ENCODE measurements around the gene FHL3. TPM values are rescaled to one million over a fixed set of nuclear protein-coding genes. Genes with fewer than 3 reads are reported as not detected.
"Not testable (repeated sequence)": the region's sequence is repeated elsewhere in the genome, so short reads cannot be mapped to it uniquely, and the experiment has no call there.

Gene FHL3
- total RNA-seq, 1 experiment from 2014 or later: 36.0 TPM

DNA sequence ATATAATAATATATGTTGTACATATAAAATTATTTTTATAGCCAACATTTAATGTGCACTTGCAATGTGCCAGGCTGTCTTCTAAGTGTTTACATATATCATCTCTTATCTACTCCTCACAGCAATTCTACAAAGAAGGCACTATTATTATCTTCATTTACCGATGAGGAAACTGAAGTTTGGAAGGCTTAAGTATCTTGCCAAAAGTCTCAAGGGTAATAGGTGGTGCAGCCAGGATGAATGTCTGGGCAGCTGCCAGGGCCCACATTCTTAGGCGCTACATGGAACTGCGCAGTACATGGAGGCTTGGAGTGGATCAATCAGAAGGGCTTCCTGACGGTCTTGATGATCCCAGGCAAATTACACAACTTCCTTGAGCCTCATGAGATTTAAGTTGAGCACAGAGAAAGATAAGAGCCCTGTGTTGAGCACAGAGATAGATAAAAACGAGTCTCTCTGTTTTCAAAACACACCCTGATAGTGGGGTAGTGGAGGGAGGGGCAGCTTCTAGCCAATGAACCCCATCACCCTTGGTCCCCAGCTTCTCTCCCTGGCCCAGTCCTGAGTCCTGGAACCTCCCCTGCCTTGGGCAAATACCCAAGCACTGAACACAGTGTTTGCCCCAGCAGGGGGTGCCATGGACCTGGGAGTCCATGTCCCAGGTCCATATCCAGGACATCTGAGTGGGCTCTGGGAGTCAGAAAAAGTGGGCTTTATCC is 32.1 kb upstream of the FHL3 start:
- no peak for DNase-seq (ENCODE audit: low read depth)

DNA sequence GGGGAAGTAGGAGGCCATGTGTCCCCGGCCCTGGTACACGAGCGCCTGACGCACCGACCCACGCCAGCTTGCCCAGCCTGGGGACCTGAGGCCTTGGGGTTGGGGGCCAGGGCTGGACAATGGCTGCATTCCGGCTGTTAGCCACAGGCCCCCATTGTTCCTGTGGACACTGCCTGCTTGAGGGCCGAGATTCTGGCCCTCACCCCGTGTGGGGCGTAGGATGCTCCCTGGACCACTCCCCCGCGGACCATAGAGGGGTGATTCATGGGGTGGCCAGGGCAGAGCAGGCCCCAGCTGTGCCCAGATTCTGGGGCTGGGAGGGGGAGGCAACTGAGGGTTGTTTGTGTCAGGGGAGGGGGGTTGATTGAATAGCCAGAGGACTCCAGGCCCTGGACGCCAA is 29.6 kb upstream of the FHL3 start:
- DNase-seq (ENCODE audit: low read depth): no peak

DNA sequence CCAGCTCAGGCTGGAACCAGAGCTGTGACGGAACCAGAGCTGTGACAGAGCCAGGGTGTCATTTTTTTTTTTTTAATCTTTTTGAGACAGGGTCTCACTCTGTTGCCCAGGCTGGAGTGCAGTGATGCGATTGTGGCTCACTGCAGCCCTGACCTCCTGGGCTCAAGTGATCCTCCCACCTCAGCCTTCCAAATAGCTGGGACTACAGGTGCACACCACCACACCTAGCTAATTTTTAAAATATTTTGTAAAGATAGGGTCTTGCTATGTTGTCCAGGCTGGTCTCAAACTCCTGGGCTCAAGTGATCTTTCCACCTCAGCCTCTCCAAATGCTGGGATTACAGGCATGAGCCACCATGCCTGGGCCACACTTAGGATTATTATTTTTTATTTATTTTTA is 27.7 kb upstream of the FHL3 start:
- not testable (repeated sequence) for DNase-seq (ENCODE audit: low read depth)

DNA sequence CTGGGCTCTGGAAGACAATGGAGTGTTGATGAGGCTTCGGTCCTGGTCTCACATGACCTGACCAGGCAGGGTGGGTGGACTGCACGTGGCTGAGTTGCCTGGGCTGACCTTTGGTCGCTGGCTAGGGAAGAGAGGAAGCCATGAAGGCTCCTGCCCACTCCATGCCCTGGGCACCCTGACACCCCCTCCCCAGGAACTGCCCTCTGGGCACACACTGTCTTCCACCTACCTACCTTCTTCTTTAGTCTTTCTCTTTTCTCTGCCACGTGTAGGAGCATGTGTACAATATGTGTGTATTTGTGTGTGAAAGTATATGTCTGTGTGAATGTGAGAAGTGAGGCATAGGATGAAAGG is 26.2 kb upstream of the FHL3 start:
- DNase-seq (ENCODE audit: low read depth): no peak

DNA sequence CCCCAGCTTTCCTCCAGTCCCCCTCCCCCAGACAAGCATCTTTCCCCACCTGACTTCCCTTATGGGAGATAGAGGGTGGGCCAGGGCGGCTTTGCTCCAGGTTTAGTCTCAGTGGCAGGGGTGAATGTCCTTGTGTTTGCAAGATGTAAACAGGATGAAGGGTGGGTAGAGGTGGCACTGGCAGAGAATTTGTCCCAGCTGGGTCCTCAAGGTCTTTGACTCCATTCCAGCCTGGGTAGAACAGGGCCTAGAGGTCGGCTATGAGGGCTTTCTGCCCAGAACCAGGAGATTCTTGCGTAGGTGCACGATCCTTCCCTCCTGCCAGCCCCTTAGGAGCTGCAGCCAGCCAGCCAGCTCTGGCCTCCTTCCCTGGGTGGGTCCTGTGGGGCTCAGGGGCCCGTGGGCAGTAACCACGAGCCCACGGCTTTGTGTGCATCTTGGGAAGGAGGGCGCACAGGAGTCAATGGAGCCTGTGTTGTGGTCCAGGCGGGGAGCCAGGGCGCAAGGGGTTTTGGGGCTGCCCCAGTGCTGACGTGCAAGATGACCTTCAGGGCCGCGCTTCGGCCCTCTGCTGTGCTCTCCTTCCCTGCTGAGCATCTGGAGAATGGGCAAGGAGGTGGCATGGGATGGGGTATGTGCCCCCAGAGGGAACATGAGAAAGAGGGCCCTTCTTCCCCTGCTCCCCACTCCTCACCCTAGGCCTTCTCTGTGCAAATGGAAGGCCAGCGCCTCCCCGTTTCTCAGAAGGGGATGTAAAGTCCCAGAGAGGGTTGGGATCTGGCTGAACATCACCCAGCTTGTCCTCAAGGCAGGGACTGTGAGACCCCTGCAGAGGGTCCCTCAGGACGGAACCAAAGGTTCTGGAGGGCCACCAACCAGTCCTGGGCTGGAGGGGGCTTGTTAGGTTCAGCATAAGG is 25.5 kb upstream of the FHL3 start:
- DNase-seq (ENCODE audit: low read depth): no peak

DNA sequence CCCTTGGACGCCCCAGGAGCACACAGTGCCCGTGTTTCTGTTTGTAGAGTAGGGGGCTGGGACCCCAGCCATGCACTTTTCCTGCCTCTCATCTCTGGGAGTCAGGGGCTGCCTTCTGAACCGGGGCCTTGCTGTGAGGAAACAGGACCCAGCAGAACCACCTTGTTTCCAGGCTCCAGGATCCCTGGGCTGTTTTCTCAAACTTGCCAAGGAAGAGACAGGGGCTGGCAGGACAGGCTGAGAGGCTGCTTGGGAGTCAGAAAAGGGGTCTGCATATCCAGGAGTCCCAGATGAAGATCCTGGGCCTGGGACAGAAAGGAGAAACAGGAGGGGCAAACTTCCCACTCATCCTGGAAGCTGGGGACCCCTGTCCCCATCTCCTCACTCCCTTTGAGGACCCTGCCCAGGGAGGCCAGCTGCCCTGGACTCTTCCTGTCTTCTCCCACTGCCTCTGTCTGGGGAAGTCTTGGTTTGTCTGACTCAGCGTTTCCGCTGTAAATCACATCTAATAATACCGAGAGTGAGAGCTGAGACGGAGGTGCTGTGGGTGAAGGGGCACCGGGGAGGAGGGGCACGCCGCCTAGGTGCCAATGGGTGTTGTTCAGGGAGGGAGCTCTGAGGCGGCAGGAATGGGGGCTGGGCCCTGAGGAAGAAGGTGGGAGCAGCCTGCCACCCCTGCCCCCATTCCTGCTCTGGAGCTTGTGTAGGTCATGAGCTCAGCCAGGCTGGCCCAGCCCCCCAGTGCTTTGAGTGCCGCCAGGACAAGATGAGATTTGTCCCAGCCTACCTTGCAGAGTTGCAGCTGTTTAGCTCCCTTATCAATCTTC is 24.6 kb upstream of the FHL3 start:
- DNase-seq (ENCODE audit: low read depth): peak; percentile 91

DNA sequence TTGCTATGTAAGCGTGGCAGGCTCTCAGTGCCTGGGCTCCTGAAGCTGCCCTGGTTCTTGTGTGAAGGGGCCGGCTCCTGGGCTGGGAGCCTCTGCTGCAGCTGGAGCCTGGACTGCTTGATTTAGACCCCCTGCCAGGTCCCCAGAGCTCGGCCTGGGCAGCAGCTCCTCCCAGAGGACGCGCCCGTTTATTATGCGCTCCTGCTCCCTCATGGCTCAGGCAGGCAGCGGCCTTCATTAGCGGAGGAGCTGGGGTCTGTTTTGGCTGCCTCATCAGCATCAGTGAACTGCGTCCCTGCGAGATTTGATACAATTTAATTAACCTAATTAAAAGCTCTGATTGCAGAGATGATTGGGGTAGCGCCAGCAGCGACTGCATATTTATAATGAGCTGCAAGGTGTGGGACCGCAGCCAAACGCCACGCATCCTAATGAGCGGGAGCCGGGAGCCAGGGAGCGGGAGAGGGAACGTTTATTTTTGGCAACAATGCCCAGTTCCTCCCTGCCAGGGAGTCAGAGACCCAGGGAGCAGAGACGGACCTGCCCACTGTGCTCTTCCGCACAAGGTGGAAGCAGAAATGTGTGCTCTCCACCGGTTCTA is 23.9 kb upstream of the FHL3 start:
- DNase-seq (ENCODE audit: low read depth): peak; percentile 31

DNA sequence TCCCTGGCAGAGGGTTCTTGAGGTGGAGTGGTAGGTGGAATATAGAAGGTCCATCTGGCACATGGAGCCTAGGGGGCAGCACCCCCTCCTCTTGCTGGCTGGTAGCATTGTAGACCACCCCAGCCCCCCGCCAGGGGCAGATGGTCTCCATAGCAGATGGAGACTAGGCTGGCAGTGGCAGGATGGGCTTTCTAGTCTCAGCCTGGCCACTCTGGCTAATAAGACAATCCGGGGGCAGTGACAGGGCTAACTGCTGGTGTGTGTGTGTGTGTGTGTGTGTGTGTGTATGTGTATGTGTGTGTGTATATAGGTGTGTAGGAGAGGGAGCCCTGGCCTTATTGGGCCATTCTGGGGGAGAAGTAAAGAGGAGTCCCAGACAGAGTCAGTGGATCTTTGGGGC is 23.4 kb upstream of the FHL3 start:
- peak; percentile 20 for DNase-seq (ENCODE audit: low read depth)

DNA sequence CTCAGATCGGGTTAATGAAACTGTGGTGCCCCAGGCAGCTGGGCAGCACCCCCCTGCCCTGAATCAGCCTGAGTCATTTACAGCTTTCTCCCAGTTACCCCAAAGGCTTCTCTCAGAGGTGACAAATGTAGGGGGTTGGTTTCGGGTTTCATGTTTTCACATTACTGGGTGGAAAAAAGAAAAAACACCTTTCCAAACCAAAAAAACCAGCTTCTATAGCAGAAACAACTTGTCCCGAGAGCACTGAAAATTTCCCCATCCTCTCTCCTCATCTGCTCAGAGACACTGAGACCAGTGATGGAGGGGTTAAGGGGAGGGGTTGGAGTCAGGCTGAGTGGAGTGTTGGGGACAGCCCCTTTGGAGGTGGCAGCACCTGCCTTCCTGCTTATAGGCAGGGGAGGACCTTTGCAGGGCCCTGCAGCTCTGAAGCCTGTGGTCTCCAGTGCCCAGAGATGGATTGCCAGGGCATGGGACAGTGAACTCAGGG is 22.8 kb upstream of the FHL3 start:
- peak; percentile 67 for DNase-seq (ENCODE audit: low read depth)

DNA sequence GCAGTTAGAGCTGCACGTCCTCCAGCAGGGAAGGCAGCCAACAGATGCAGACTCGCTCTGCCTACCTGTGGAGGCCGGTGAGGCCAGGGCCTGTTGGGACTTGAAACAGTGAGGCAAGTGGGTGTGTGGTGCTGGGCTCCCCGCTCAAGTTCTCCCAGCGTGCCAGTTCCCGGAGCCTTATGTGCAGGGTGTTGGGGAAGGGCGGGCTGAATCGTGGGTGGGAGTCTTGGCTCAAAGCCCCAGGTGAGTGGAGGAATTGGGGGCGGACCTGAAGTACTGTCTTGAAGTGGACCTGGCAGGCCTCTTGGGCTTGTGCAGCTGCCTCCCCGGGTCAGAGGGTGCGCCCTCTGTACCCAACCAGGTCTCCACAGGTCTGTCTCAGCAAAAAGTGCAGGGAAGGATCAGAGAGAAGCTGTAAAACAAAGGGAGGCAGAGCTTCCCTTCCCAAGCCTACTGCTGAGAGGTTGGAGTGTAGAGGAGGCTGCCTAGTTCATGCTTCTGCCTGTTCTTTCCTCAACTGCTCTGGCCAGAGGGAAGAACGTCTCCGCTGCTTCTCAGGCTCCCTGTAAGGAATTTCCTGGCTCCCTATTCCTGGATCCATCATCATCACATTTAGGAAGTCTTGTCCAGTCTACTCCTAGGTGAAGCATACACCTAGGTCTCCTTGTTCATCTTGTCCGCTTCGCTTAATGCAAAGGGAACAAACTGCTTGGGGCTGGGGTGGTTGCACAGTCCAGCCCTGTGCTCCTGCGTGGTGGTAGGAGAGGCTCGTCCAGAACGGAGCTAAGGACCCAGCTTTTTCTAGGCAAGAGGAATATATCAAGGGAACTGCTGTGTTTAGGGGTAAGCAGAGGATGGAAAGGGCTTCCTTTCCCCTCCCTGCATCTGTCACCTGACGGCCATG is 22.1 kb upstream of the FHL3 start:
- no peak for DNase-seq (ENCODE audit: low read depth)

DNA sequence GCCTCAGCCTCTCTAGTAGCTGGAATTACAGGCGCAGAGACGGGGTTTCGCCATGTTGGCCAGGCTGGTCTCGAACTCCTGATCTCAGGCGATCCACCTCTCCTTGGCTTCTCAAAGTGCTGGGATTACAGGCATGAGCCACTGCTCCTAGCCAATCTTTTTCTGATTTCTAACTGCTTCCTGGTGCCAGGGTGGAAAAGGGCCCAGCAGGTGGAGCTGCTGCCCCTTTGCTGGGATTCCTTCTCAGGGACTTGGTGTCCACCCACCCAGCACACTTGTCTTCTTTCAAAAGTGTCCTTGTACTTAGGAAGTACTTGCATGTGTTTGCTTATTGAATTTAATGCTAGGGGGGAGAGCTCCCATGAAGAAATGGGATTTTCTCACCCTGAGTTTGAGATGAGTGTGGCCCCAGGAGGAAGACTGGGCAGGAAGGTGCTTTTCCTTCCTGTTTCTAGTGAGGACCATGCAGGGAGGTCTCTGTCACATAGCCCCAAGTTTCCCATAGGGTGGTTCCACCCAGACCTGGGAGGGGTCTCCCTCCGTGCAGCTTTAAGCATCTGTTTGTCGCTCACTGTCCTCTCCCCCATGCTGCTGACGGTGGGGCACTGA is 21.4 kb upstream of the FHL3 start:
- peak; percentile 73 for DNase-seq (ENCODE audit: low read depth)

DNA sequence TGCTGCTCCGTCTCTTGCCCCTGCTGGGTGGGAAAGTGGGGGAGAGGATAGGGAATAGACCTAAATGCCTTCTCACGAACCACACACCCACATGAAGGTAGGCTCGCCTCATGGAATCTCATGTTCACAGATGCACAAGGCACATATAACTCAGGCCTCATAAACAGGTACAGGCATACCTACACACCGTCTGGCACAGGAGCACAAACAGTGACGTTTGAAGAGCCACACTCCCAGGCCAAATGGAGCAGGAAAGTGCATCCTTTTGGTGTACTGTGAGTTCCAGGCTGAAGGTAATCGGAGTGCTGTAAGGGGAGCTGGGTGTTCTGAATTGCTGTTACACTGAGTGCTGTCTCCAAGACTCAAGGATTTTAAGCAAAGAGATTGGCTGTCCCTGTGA is 20.4 kb upstream of the FHL3 start:
- DNase-seq (ENCODE audit: low read depth): no peak

DNA sequence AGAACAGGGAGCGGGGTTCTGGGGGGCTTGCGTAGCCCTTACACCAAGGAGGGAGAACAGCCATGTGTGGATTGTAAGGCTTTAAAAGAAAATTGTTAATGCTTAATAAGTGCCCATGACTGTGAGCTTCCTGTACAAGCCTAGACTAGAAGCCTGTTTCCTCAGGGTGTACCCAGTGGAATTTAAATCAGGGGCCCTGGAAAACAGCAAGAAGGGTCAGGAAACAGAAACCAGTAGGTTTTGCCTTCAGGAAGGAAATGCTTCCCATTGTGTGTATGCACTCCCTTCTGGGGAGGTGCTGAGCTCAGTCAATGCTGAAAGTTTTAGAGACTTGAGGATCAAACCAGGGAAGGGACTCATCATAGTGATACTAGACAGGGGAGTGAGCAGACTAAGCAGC is 19.9 kb upstream of the FHL3 start:
- DNase-seq (ENCODE audit: low read depth): no peak

DNA sequence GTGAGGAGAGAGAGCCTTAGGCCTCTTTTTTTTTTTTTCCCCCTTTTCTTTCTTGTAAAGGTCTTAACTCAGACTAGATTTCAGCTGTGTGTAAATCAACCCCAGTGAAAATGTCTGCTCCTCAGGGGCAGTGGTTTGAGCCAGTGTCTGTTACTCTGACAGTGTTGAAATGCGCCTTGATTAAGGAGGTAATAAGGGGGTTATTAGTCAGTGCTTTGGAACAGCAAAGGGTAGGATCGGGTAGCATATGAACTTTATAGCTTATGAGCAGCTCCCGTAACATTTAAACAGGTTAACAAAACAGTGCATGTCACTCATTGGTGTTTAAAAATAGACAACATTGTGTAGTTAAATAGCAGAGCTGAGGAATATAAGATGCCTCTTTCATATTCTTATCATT is 17.5 kb upstream of the FHL3 start:
- no peak for DNase-seq (ENCODE audit: low read depth)

DNA sequence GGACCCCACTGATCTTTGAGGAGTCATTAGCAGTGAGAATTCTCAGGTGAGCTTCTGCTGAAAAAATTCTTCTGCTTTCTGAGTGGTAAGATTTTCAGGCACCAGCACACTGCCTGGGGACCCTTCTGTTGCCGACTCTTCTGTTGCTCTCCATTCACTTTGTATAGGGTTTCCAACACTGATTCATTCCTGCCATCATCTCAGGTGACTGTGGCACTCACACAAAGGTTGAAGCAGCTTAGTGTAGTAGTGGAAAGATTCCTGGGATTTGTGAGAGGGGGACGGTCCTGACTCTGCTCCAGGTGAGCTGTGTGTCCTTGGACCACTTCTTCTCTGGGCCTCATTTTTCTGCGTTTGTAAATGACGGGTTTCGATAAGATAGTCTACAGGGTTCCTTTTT is 16.7 kb upstream of the FHL3 start:
- DNase-seq (ENCODE audit: low read depth): no peak

DNA sequence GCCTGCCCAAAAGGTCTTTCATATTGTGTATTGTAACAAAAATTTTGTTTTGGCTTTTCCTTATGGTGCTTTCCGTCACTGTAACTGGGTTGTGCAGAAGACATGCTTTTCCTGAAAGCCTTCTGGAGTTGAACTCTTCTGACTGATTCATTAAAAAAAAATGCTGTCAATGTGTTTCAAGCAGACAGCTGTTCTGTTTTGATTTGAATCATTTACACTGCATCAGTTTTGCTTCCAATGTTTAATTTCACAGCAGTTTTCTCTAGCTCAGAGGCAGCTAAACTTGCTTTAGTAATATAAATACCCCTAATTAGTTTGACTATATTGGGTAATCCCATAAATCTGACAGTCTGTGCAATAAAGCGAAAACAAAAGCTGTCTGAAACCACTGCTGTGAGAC is 15.1 kb upstream of the FHL3 start:
- DNase-seq (ENCODE audit: low read depth): no peak

DNA sequence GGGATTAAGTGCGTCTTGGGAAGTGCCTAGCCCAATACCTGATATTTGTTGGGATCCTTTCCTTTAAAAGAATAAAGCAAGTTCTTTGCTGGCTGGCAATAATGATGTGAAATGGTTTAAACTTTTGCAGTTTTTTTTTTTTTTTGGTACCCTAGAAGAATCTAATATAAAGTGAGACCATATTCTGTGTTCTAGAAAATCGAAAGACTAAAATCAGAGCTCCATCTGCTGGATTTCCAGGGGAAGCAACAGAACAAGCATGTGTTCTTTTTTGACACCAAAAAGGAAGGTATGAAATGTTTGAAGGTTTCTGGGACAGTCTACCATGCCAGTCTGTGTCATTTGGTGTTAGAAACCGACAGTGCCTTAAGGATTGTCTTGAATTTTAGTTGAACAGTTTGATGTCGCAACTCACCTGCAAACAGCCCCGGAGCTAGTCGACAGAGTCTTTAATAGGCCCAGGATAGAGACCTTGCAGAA is 13.6 kb upstream of the FHL3 start:
- DNase-seq (ENCODE audit: low read depth): peak; percentile 26

DNA sequence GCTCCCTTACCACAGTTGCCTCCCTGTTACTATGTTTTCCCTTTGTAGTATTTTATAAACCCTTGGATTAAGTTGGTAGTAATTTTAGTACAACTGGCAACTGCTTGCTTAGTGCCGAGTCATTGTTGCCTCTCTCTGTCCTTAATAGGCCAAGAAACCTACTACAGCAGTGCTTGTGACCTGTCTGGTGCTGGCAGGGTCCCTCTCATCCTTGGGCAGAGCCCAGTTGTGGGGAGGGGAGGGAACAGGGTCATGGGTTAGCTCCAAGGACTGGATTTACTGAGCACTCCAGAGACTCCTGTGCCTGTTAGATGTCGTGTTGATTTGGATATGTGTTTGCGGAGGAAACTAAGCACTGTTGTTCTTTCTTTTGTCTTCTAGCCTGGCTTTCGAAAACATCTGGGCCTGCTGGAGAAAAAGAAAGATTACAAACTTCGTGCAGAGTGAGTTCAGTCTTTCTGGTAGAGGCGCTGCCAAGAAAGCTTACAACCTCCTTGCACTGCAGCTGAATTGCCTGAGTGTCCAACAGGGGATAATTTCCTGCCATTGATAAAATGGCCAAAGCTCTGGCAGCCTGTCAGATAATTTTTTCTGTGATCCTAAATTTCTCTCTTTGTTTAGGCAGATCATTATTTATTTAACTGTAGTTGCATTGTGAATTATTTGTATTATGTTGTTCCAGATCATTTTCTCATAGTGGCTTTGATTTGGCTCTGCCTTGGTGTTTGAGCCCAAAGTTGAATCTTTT is 10.8 kb upstream of the FHL3 start:
- no peak for DNase-seq (ENCODE audit: low read depth)
